ENCODE measurements around the gene SRRM2.
A peak's percentile ranks its signal among the peaks of the same experiment; 100 is the strongest.

The SRRM2 gene

DNA sequence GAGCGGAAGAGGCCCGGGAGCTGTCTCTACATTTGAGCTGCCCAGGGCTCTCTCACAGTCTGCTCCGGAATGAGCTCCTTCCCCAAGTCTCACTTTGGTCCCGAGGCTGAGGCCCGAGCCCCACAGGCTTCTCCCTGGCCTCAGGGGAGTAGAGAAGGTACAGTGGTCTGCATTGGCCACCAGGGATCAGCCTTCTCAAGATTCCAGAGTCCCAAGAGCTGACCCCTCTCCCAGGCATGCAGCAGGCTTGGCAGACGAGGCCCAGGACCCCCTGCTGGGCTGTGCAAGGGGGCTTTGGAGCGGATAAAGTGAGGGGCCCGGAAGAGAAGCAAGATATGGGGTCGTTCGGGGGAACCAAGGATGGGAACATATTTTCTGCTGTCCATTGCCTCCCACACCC, 35.5 kb upstream of the SRRM2 start:
- Histone ChIP-seq H3K4me2 (ENCODE audit: low read depth, low read length, poor library complexity, severe bottlenecking) (peak overlapping the region; percentile 75), H3K79me2 (ENCODE audit: insufficient read depth, low read length) (no peaks in the 10 kb centered on the region), H3K36me3 (ENCODE audit: insufficient read depth, low read length) (no peaks in the 10 kb centered on the region), H3K9me2 (replicated peaks; ENCODE audit: low read depth, low read length) (no peaks in the 10 kb centered on the region), H2AFZ (ENCODE audit: low read length) (no peak overlapping the region), H3K27me3 (ENCODE audit: insufficient read depth, low read length, poor library complexity, severe bottlenecking) (no peaks in the 10 kb centered on the region), H3F3A (ENCODE audit: low read depth) (no peaks in the 10 kb centered on the region), H3K4me3 (ENCODE audit: low read length, poor library complexity, severe bottlenecking) (peak overlapping the region; percentile 69), H4K20me1 (ENCODE audit: insufficient read depth, low read length, poor library complexity, severe bottlenecking) (no peaks in the 10 kb centered on the region), H3K9ac (ENCODE audit: low read depth, low read length, poor library complexity, severe bottlenecking) (peak overlapping the region; percentile 69), H3K4me1 (ENCODE audit: insufficient read depth, low read length, poor library complexity, severe bottlenecking) (peaks cover 25% of the 10 kb centered on the region), H3K9me3 (ENCODE audit: insufficient read depth, low read depth, low read length) (no peaks in the 10 kb centered on the region)
- TF ChIP-seq EZH2phosphoT487 (IDR thresholded peaks at IDR 0.05; ENCODE audit: borderline replicate concordance): no peak
- TF ChIP-seq, protein P1, sequence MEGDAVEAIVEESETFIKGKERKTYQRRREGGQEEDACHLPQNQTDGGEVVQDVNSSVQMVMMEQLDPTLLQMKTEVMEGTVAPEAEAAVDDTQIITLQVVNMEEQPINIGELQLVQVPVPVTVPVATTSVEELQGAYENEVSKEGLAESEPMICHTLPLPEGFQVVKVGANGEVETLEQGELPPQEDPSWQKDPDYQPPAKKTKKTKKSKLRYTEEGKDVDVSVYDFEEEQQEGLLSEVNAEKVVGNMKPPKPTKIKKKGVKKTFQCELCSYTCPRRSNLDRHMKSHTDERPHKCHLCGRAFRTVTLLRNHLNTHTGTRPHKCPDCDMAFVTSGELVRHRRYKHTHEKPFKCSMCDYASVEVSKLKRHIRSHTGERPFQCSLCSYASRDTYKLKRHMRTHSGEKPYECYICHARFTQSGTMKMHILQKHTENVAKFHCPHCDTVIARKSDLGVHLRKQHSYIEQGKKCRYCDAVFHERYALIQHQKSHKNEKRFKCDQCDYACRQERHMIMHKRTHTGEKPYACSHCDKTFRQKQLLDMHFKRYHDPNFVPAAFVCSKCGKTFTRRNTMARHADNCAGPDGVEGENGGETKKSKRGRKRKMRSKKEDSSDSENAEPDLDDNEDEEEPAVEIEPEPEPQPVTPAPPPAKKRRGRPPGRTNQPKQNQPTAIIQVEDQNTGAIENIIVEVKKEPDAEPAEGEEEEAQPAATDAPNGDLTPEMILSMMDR (conservative IDR thresholded peaks at IDR 0.05; ENCODE audit: low read length): no peak

- Histone ChIP-seq H3K36me3 (ENCODE audit: insufficient read depth, low read length) (no peaks in the 10 kb centered on the region), H4K20me1 (ENCODE audit: insufficient read depth, low read length, poor library complexity, severe bottlenecking) (no peaks in the 10 kb centered on the region), H3K9me3 (ENCODE audit: insufficient read depth, low read depth, low read length) (no peaks in the 10 kb centered on the region), H3K9me2 (replicated peaks; ENCODE audit: low read depth, low read length) (no peaks in the 10 kb centered on the region), H2AFZ (ENCODE audit: low read length) (peak overlapping the region; percentile 27; the same call in 1 of the 2 replicates), H3K4me1 (ENCODE audit: insufficient read depth, low read length, poor library complexity, severe bottlenecking) (peaks cover 25% of the 10 kb centered on the region), H3K9ac (ENCODE audit: low read depth, low read length, poor library complexity, severe bottlenecking) (peak overlapping the region; percentile 69), H3K27me3 (ENCODE audit: insufficient read depth, low read length, poor library complexity, severe bottlenecking) (no peaks in the 10 kb centered on the region), H3K4me3 (ENCODE audit: low read length, poor library complexity, severe bottlenecking) (peak overlapping the region; percentile 69), H3K79me2 (ENCODE audit: insufficient read depth, low read length) (no peaks in the 10 kb centered on the region), H3K4me2 (ENCODE audit: low read depth, low read length, poor library complexity, severe bottlenecking) (peak overlapping the region; percentile 75), H3F3A (ENCODE audit: low read depth) (no peaks in the 10 kb centered on the region)
- TF ChIP-seq, protein P1 (conservative IDR thresholded peaks at IDR 0.05; ENCODE audit: low read length): no peak
- no peak for TF ChIP-seq EZH2phosphoT487 (IDR thresholded peaks at IDR 0.05; ENCODE audit: borderline replicate concordance)
Measured at GRCh38 chr16:2717383-2718263, 34.8 kb upstream of the SRRM2 start.

DNA sequence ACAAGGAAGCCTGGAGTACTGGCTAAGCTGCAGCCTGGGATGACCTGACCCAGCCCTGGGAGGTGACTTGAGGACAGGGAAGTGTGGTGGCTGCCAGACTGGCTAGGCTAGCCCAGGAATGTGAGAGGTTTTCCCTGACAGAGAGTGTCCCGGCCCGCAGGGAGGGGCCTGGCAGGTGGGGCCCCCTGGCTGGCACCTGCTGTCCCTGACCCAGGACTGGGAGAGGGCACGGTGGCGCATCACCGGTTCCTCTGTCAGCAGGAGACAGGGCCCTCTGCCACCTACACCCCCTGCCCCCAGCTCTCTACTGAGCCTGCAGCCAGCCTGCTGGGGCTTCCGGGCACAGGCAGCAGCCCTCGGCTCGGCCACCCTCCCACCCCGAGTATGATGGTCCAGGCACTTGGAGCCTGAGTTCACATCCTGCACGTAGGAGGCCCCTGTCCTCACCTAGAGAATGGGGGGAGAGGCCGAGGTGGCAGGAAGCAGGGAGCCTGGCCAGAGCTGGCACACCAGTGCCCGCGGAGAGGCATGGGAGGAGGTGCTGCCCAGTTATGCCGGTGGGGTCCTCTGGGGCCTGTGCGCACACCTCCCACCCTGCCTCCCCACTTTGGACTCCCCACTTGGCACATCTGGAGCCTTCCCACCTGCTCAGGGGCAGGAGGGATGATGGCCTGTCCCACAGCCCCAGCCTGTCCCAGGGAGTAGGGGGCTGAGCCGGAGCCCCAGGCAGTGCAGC, 32.9 kb upstream of the SRRM2 start:
- Histone ChIP-seq H3K9me3 (ENCODE audit: insufficient read depth, low read depth, low read length) (no peaks in the 10 kb centered on the region), H3K4me1 (ENCODE audit: insufficient read depth, low read length, poor library complexity, severe bottlenecking) (peaks cover 25% of the 10 kb centered on the region), H3K27me3 (ENCODE audit: insufficient read depth, low read length, poor library complexity, severe bottlenecking) (no peaks in the 10 kb centered on the region), H3K36me3 (ENCODE audit: insufficient read depth, low read length) (no peaks in the 10 kb centered on the region), H3F3A (ENCODE audit: low read depth) (no peaks in the 10 kb centered on the region), H3K4me3 (ENCODE audit: low read length, poor library complexity, severe bottlenecking) (peak overlapping the region; percentile 74), H3K79me2 (ENCODE audit: insufficient read depth, low read length) (no peaks in the 10 kb centered on the region), H3K9ac (ENCODE audit: low read depth, low read length, poor library complexity, severe bottlenecking) (peak overlapping the region; percentile 17), H2AFZ (ENCODE audit: low read length) (no peak overlapping the region), H4K20me1 (ENCODE audit: insufficient read depth, low read length, poor library complexity, severe bottlenecking) (no peaks in the 10 kb centered on the region), H3K9me2 (replicated peaks; ENCODE audit: low read depth, low read length) (no peaks in the 10 kb centered on the region), H3K4me2 (ENCODE audit: low read depth, low read length, poor library complexity, severe bottlenecking) (peak overlapping the region; percentile 56)
- TF ChIP-seq, protein P1 (conservative IDR thresholded peaks at IDR 0.05; ENCODE audit: low read length): no peak
